Keratinocyte (primary cell): ENCODE results near the gene VANGL1. TPM values are rescaled to one million over a fixed set of nuclear protein-coding genes. Genes with fewer than 3 reads are reported as not detected.
"Not testable (repeated sequence)": the region's sequence is repeated elsewhere in the genome, so short reads cannot be mapped to it uniquely, and the experiment has no call there.

Experiments used
- DNase-seq: peaks from one replicate; pipeline ENCODE4 v3.0.0-alpha.2; 2011; ENCODE audit warnings: low read depth, missing footprints, low spot score
- FAIRE-seq: peaks from 2 replicates; lab custom pipeline; 2011; peaks lifted over from hg19 to GRCh38; lab: Jason Lieb, UNC
- H2AFZ ChIP-seq: 2 replicates; pipeline ENCODE4 v1.6.0; 2012; ENCODE audit warnings: low read length, control low read depth, inconsistent platforms; ENCODE audit not compliant: control insufficient read depth
- H3K27ac ChIP-seq: 2 replicates; pipeline ENCODE4 v1.5.1; 2011; ENCODE audit warnings: low read length; ENCODE audit not compliant: control insufficient read depth, insufficient read depth
- H3K27me3 ChIP-seq: 3 replicates; pipeline ENCODE4 v1.6.0; 2011; ENCODE audit warnings: low read length; ENCODE audit not compliant: control insufficient read depth, insufficient read depth; ENCODE audit errors: extremely low read depth
- H3K36me3 ChIP-seq, 2 experiments: 2 replicates in 1 of 2; 3 replicates in 1 of 2; pipeline ENCODE4 v1.5.1; 2011; ENCODE audit warnings: low read length in 2 of 2, mild to moderate bottlenecking in 1 of 2; ENCODE audit not compliant: control insufficient read depth in 2 of 2, insufficient read depth in 2 of 2; ENCODE audit errors: extremely low read depth in 1 of 2
- H3K4me1 ChIP-seq: 3 replicates; pipeline ENCODE4 v1.5.1; 2011; ENCODE audit warnings: low read length; ENCODE audit not compliant: control insufficient read depth, insufficient read depth; ENCODE audit errors: extremely low read depth
- H3K4me2 ChIP-seq: 3 replicates; pipeline ENCODE4 v1.6.0; 2011; ENCODE audit warnings: low read depth, low read length; ENCODE audit not compliant: control insufficient read depth, insufficient read depth; ENCODE audit errors: extremely low read depth
- H3K4me3 ChIP-seq, 3 experiments: fragments of 200-600 bp in 1 of 3; sonication (generic) in 1 of 3; 2 replicates in 2 of 3; 3 replicates in 1 of 3; pipeline ENCODE4 v1.5.1; 2011 to 2016; ENCODE audit warnings: low read length in 3 of 3, mild to moderate bottlenecking in 3 of 3, control low read depth in 2 of 3, inconsistent platforms in 1 of 3, low read depth in 1 of 3, mixed read lengths in 1 of 3, mixed run types in 1 of 3, moderate library complexity in 1 of 3; ENCODE audit not compliant: control insufficient read depth in 2 of 3, insufficient read depth in 2 of 3; ENCODE audit errors: extremely low read depth in 1 of 3
- H3K79me2 ChIP-seq: 2 replicates; pipeline ENCODE4 v1.6.0; 2012; ENCODE audit warnings: low read length; ENCODE audit not compliant: control insufficient read depth, insufficient read depth
- H3K9ac ChIP-seq: 3 replicates; pipeline ENCODE4 v1.6.0; 2011; ENCODE audit warnings: low read length; ENCODE audit not compliant: control insufficient read depth, insufficient read depth; ENCODE audit errors: extremely low read depth
- H3K9me1 ChIP-seq: 3 replicates; pipeline ENCODE4 v1.6.0; 2011; ENCODE audit warnings: low read length; ENCODE audit not compliant: control insufficient read depth, insufficient read depth; ENCODE audit errors: extremely low read depth
- H3K9me3 ChIP-seq: 2 replicates; pipeline ENCODE4 v1.5.1; 2012; ENCODE audit warnings: low read depth, low read length; ENCODE audit not compliant: control insufficient read depth
- H4K20me1 ChIP-seq: 3 replicates; pipeline ENCODE4 v1.6.0; 2011; ENCODE audit warnings: low read length; ENCODE audit not compliant: control insufficient read depth, insufficient read depth; ENCODE audit errors: extremely low read depth
- EZH2 ChIP-seq: IDR thresholded peaks from one replicate; pipeline ENCODE4 v1.6.1; 2012; ENCODE audit warnings: inconsistent platforms, mild to moderate bottlenecking, low read length, moderate library complexity
- dilution Hi-C: fragments of 300-500 bp; cut with MboI; formaldehyde crosslinking; loops from one replicate; pipeline ENCODE4 v1.7.0; 2020; ENCODE audit warnings: low sequenced_read_pairs; ENCODE audit not compliant: extremely low pct_ligation_motif_present
- polyA plus RNA-seq, 5 experiments: library from polyadenylated mRNA; depleted of rRNA in 3 of 5; stranded (reverse) in 3 of 5; stranded (forward) in 1 of 5; unstranded in 1 of 5; fragments of >200 nt; gene quantifications; 1 replicate in 1 of 5; 2 replicates in 3 of 5; 3 replicates in 1 of 5; pipeline versions ENCODE4 v1.2.1 to v1.2.3, GENCODE V29; 2011 to 2012; ENCODE audit warnings: missing spikeins in 2 of 5, low read depth in 1 of 5, low replicate concordance in 1 of 5
- TF ChIP-seq, protein P1 (sequence below), 3 experiments: IDR thresholded peaks in 1 of 3; conservative IDR thresholded peaks in 1 of 3; optimal IDR thresholded peaks in 1 of 3; 2 replicates in 2 of 3; 3 replicates in 1 of 3; pipeline versions ENCODE3 to v1.5.1; 2011; ENCODE audit warnings: low read length in 3 of 3, mild to moderate bottlenecking in 3 of 3, moderate library complexity in 2 of 3, control low read depth in 1 of 3, inconsistent platforms in 1 of 3; ENCODE audit not compliant: insufficient read depth in 2 of 3; ENCODE audit errors: extremely low read depth in 1 of 3

VANGL1 gene
- polyA plus RNA-seq, 1 donor (not counting 4 experiments of a cell fraction or from before 2014, with no cell fraction given): 22.4 TPM

DNA sequence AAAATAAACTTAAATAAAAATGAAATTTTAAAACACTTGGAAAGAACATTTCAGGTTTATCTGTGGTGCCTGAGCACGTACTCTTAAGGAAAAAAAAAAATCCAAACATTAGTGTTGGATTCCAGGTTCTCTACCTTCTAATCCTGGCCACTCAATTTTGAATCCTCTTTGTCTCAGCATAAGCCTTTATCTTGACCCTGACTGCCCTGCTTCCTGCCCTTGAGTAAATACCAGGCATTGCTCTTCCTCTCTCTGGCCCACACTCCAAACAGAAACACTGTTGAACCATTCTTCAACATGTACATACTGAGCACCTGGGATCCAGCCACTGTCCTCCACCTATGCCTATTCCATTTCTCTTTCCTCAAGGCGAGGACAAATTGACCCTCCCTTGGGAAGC, 11.4 kb upstream of the VANGL1 start:
- Histone ChIP-seq H3K4me2 (no peak overlapping the region), H3K4me3 (no peak overlapping the region), H4K20me1 (no peaks in the 10 kb centered on the region), H3K27me3 (peaks cover 6% of the 10 kb centered on the region), H3K9me1 (no peaks in the 10 kb centered on the region), H3K9me3 (no peaks in the 10 kb centered on the region), H3K9ac (no peak overlapping the region), H2AFZ (no peak overlapping the region), H3K79me2 (no peaks in the 10 kb centered on the region), H3K4me1 (no peaks in the 10 kb centered on the region), H3K27ac (no peak overlapping the region), H3K36me3 (no peaks in the 10 kb centered on the region)
- no peak for TF ChIP-seq EZH2
- TF ChIP-seq, protein P1, sequence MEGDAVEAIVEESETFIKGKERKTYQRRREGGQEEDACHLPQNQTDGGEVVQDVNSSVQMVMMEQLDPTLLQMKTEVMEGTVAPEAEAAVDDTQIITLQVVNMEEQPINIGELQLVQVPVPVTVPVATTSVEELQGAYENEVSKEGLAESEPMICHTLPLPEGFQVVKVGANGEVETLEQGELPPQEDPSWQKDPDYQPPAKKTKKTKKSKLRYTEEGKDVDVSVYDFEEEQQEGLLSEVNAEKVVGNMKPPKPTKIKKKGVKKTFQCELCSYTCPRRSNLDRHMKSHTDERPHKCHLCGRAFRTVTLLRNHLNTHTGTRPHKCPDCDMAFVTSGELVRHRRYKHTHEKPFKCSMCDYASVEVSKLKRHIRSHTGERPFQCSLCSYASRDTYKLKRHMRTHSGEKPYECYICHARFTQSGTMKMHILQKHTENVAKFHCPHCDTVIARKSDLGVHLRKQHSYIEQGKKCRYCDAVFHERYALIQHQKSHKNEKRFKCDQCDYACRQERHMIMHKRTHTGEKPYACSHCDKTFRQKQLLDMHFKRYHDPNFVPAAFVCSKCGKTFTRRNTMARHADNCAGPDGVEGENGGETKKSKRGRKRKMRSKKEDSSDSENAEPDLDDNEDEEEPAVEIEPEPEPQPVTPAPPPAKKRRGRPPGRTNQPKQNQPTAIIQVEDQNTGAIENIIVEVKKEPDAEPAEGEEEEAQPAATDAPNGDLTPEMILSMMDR (optimal IDR thresholded peaks at IDR 0.05 in 1 of 3, IDR thresholded peaks at IDR 0.05 in 1 of 3, conservative IDR thresholded peaks at IDR 0.05 in 1 of 3; ENCODE audit: extremely low read depth in 1 of 3, insufficient read depth in 2 of 3, low read length in 3 of 3): no peak
- no peak for FAIRE-seq
- no peak for DNase-seq
- dilution Hi-C loops: no loop called here

DNA sequence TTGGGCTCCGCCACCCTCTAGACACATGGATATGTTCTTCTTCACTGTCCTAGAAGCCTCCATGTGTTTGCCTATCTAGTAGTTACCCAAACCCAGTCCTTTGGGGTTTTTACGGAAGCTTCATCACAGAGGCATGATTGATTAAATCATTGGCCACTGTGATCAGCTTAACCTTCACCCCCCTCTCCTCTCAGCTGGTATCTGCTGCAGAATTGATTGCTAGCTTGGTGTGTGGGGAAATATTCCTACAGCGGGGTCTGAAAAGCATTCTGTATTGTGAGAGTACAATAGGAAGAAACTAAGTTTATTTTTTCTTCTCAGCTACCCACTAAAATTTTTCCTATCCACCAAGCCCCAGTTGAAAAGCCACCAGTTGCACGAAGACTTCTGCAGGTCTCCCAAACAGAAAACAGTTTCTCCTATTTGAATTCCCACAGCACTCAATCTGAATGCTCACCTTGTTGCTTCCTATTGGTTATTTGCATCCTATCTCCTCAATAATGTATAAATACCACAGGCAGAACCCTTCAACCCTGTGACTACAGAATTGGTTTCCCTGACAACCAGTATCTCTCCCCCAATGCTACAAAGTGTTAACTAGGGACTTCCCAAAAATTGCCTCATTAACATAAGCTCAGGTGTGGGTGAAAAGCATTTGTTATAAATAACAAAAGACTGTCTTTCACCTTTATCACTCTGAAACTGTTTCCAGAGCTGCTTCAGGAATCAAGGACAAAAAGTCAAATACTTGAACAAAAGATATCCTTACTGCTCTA, 9.3 kb upstream of the VANGL1 start:
- no peaks in the 10 kb centered on the region for H3K79me2 ChIP-seq
- H3K27ac ChIP-seq: no peak overlapping the region
- dilution Hi-C loops: no loop called here
- peaks cover 6% of the 10 kb centered on the region for H3K27me3 ChIP-seq
- no peak overlapping the region for H3K9ac ChIP-seq
- TF ChIP-seq, protein P1 (optimal IDR thresholded peaks at IDR 0.05 in 1 of 3, IDR thresholded peaks at IDR 0.05 in 1 of 3, conservative IDR thresholded peaks at IDR 0.05 in 1 of 3; ENCODE audit: extremely low read depth in 1 of 3, insufficient read depth in 2 of 3, low read length in 3 of 3): no peak
- no peak for TF ChIP-seq EZH2
- no peak overlapping the region for H2AFZ ChIP-seq
- no peaks in the 10 kb centered on the region for H3K9me3 ChIP-seq
- no peak overlapping the region for H3K4me3 ChIP-seq
- no peaks in the 10 kb centered on the region for H3K36me3 ChIP-seq
- H3K4me2 ChIP-seq: no peak overlapping the region
- H4K20me1 ChIP-seq: no peaks in the 10 kb centered on the region
- no peaks in the 10 kb centered on the region for H3K4me1 ChIP-seq
- DNase-seq (no peak), FAIRE-seq (no peak)
- no peaks in the 10 kb centered on the region for H3K9me1 ChIP-seq

DNA sequence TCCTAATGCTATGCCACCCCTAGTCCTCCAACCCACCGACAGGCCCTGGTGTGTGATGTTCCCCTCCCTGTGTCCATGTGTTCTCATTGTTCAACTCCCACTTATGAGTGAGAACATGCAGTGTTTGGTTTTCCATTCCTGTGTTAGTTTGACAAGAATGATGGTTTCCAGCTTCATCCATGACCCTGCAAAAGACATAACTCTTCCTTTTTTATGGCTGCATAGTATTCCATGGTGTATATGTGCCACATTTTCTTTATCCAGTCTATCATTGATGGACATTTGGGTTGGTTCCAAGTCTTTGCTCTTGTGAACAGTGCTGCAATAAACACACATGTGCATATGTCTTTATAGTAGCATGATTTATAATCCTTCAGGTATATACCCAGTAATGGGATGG, 8.2 kb upstream of the VANGL1 start:
- dilution Hi-C loops, H3K4me1 ChIP-seq, FAIRE-seq: not testable (repeated sequence)

DNA sequence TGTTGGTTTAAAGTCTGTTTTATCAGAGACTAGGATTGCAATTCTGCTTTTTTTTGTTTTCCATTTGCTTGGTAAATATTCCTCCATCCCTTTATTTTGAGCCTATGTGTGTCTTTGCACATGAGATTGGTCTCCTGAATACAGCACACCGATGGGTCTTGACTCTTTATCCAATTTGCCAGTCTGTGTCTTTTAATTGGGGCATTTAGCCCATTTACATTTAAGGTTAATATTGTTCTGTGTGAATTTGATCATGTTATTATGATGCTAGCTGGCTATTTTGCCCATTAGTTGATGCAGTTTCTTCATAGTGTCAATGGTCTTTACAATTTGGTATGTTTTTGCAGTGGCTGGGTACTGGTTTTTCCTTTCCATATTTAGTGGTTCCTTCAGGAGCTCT, 4.5 kb upstream of the VANGL1 start:
- H3K4me2 ChIP-seq, dilution Hi-C loops, H3K27ac ChIP-seq, H3K27me3 ChIP-seq, FAIRE-seq, H3K36me3 ChIP-seq, H3K4me1 ChIP-seq, H3K79me2 ChIP-seq, H3K9me3 ChIP-seq, H3K4me3 ChIP-seq, DNase-seq, H2AFZ ChIP-seq, H3K9ac ChIP-seq, H3K9me1 ChIP-seq, H4K20me1 ChIP-seq: not testable (repeated sequence)

More for the DNA sequence above, 8.2 kb upstream of the VANGL1 start:
- H3K27ac ChIP-seq, H3K79me2 ChIP-seq, H3K36me3 ChIP-seq, H3K9me3 ChIP-seq, H3K4me3 ChIP-seq, DNase-seq, H3K9ac ChIP-seq, H2AFZ ChIP-seq, H4K20me1 ChIP-seq, H3K9me1 ChIP-seq, H3K4me2 ChIP-seq, H3K27me3 ChIP-seq: not testable (repeated sequence)
